HepG2 (cell line): ENCODE results near the gene KIR3DL3. TPM values are rescaled to one million over a fixed set of nuclear protein-coding genes. Genes with fewer than 3 reads are reported as not detected.

Source experiments
- ATF7 ChIP-seq, 2 experiments: fragments of 450-650 bp in 1 of 2; sonication (generic) in 1 of 2; formaldehyde crosslinking in 1 of 2; IDR thresholded peaks; 2 replicates each; pipeline versions ENCODE4 v1.4.0 to v1.6.1; 2016 to 2020; ENCODE audit warnings: antibody characterized with exemption in 1 of 2, mild to moderate bottlenecking in 1 of 2, missing genetic modification reagents in 1 of 2
- BRCA1 ChIP-seq: sonication (generic); formaldehyde crosslinking; IDR thresholded peaks from 2 replicates; pipeline ENCODE4 v1.4.0; 2020; ENCODE audit warnings: missing genetic modification reagents
- CEBPG ChIP-seq: IDR thresholded peaks from 2 replicates; pipeline ENCODE4 v1.6.1; 2016
- CHD2 ChIP-seq: IDR thresholded peaks from 2 replicates; pipeline ENCODE4 v1.6.1; 2011; ENCODE audit warnings: low read depth, low read length, improper control_type of control experiment
- E2F2 ChIP-seq: sonication (generic); formaldehyde crosslinking; IDR thresholded peaks from 2 replicates; pipeline ENCODE4 v1.4.0; 2020; ENCODE audit warnings: missing genetic modification reagents, borderline replicate concordance
- HDAC6 ChIP-seq: fragments of 200-600 bp; sonication (generic); IDR thresholded peaks from 2 replicates; pipeline ENCODE4 v1.7.0; 2017; ENCODE audit warnings: mild to moderate bottlenecking, antibody characterized with exemption, low read length, low read depth
- HNRNPH1 ChIP-seq: fragments of 200-400 bp; formaldehyde crosslinking; optimal IDR thresholded peaks from 2 replicates; pipeline ENCODE3; 2017; ENCODE audit warnings: mild to moderate bottlenecking, low read depth, low read length
- HNRNPUL1 ChIP-seq: fragments of 200-400 bp; formaldehyde crosslinking; IDR thresholded peaks from 2 replicates; pipeline ENCODE4 v1.6.1; 2017; ENCODE audit warnings: low read depth, mild to moderate bottlenecking, low read length, moderate library complexity
- IKZF5 ChIP-seq: IDR thresholded peaks from 2 replicates; pipeline ENCODE4 v1.6.1; 2018; ENCODE audit warnings: missing genetic modification reagents, mild to moderate bottlenecking, missing compliant biosample characterization
- ISX ChIP-seq: sonication (generic); formaldehyde crosslinking; conservative IDR thresholded peaks from 2 replicates; pipeline ENCODE4 v1.5.0; 2020; ENCODE audit warnings: missing genetic modification reagents
- KDM3A ChIP-seq: IDR thresholded peaks from 2 replicates; pipeline ENCODE4 v1.6.1; 2018; ENCODE audit warnings: low read depth, missing compliant biosample characterization
- KLF15 ChIP-seq: sonication (generic); formaldehyde crosslinking; IDR thresholded peaks from 2 replicates; pipeline ENCODE4 v1.8.1; 2023; ENCODE audit warnings: borderline replicate concordance, mild to moderate bottlenecking, inconsistent platforms, missing genetic modification reagents, mixed read lengths
- MTA3 ChIP-seq: sonication (generic); formaldehyde crosslinking; IDR thresholded peaks from 2 replicates; pipeline ENCODE4 v1.4.0; 2020; ENCODE audit warnings: missing genetic modification reagents
- NR1H2 ChIP-seq: sonication (generic); formaldehyde crosslinking; IDR thresholded peaks from 2 replicates; pipeline ENCODE4 v1.8.1; 2022; ENCODE audit warnings: low read depth, missing genetic modification reagents, borderline replicate concordance
- RFXANK ChIP-seq: IDR thresholded peaks from 2 replicates; pipeline ENCODE4 v1.6.1; 2016
- SP140L ChIP-seq: sonication (generic); formaldehyde crosslinking; IDR thresholded peaks from 2 replicates; pipeline ENCODE4 v1.4.0; 2020; ENCODE audit warnings: missing genetic modification reagents, borderline replicate concordance
- TGIF2 ChIP-seq: IDR thresholded peaks from 2 replicates; pipeline ENCODE4 v1.6.1; 2016; ENCODE audit warnings: control low read depth, missing compliant biosample characterization
- ZBTB25 ChIP-seq: IDR thresholded peaks from 2 replicates; pipeline ENCODE4 v1.6.1; 2018; ENCODE audit warnings: missing genetic modification reagents
- ZBTB42 ChIP-seq: sonication (generic); formaldehyde crosslinking; IDR thresholded peaks from 2 replicates; pipeline ENCODE4 v1.5.0; 2020; ENCODE audit warnings: mild to moderate bottlenecking, missing genetic modification reagents
- ZBTB46 ChIP-seq: sonication (generic); formaldehyde crosslinking; IDR thresholded peaks from 2 replicates; pipeline ENCODE4 v1.4.0; 2020; ENCODE audit warnings: mild to moderate bottlenecking, missing genetic modification reagents, borderline replicate concordance
- ZFY ChIP-seq: sonication (generic); formaldehyde crosslinking; IDR thresholded peaks from 2 replicates; pipeline ENCODE4 v1.4.0; 2020; ENCODE audit warnings: missing genetic modification reagents
- ZNF143 ChIP-seq: sonication (generic); formaldehyde crosslinking; IDR thresholded peaks from 2 replicates; pipeline ENCODE4 v1.4.0; 2020; ENCODE audit warnings: missing genetic modification reagents
- ZNF329 ChIP-seq: sonication (generic); formaldehyde crosslinking; IDR thresholded peaks from 2 replicates; pipeline ENCODE4 v1.9.0; 2021; ENCODE audit warnings: low read depth, mild to moderate bottlenecking, missing genetic modification reagents
- ZNF703 ChIP-seq: sonication (generic); formaldehyde crosslinking; IDR thresholded peaks from 2 replicates; pipeline ENCODE4 v1.5.1; 2020; ENCODE audit warnings: missing genetic modification reagents, mild to moderate bottlenecking, moderate library complexity, borderline replicate concordance
- ZNF749 ChIP-seq: sonication (generic); formaldehyde crosslinking; IDR thresholded peaks from 2 replicates; pipeline ENCODE4 v1.8.0; 2022; ENCODE audit warnings: mild to moderate bottlenecking, missing genetic modification reagents, moderate library complexity, borderline replicate concordance
- ZNF773 ChIP-seq: sonication (generic); formaldehyde crosslinking; IDR thresholded peaks from 2 replicates; pipeline ENCODE4 v1.4.0; 2020; ENCODE audit warnings: missing genetic modification reagents, borderline replicate concordance
- ZNF781 ChIP-seq: sonication (generic); formaldehyde crosslinking; IDR thresholded peaks from 2 replicates; pipeline ENCODE4 v1.5.1; 2020; ENCODE audit warnings: borderline replicate concordance, mild to moderate bottlenecking, missing genetic modification reagents; ENCODE audit errors: not compliant biosample characterization
- ZSCAN22 ChIP-seq: sonication (generic); formaldehyde crosslinking; IDR thresholded peaks from 2 replicates; pipeline ENCODE4 v1.4.0; 2020; ENCODE audit warnings: mild to moderate bottlenecking, missing genetic modification reagents
- polyA plus RNA-seq, 8 experiments: library from polyadenylated mRNA; depleted of rRNA in 3 of 8; stranded (reverse) in 7 of 8; unstranded in 1 of 8; fragments of >200 nt; fragmentation: Illumina TruSeq in 4 of 8; extraction: Trizol in 4 of 8; gene quantifications; 2 replicates each; pipeline versions ENCODE4 v1.2.1 to v1.2.3, GENCODE V29; 2011 to 2016; ENCODE audit warnings: low read depth in 4 of 8, missing spikeins in 1 of 8, mixed read lengths in 1 of 8; ENCODE audit not compliant: insufficient read depth in 1 of 8
- total RNA-seq, 5 experiments: library from RNA; depleted of rRNA; stranded (reverse); fragments of >200 nt; fragmentation: Illumina TruSeq; extraction: Trizol; gene quantifications; 2 replicates each; pipeline ENCODE4 v1.2.3, GENCODE V29; 2016; ENCODE audit warnings: low read depth in 1 of 5

KIR3DL3 gene
- total and polyA plus RNA-seq, 2 of the 13 experiments (the other 11 are each of a cell fraction or from before 2014, with no cell fraction given) = not detected

GRCh38 chr19:54684527-54684926 is 39.7 kb upstream of the KIR3DL3 start (continued):
- no peak for TF ChIP-seq E2F2 (CRISPR knock-in tag)
- TF ChIP-seq MTA3 (CRISPR knock-in tag) = no peak
- TF ChIP-seq ZNF773 (CRISPR knock-in tag) = no peak
- no peak; the same call in 1 of the 2 replicates for TF ChIP-seq KDM3A (CRISPR knock-in tag)
- TF ChIP-seq ZBTB46 (CRISPR knock-in tag) = no peak
- TF ChIP-seq NR1H2 (CRISPR knock-in tag) = no peak
- no peak for TF ChIP-seq ZNF329 (CRISPR knock-in tag)
- TF ChIP-seq CEBPG = peak; percentile 17; the same call in 1 of the 2 replicates
- peak; percentile 47; the same call in 1 of the 2 replicates for TF ChIP-seq KLF15 (CRISPR knock-in tag)
- TF ChIP-seq ZNF781 (CRISPR knock-in tag) = peak; percentile 63
- TF ChIP-seq ZSCAN22 = no peak
- peak; percentile 75; the same call in 1 of the 2 replicates for TF ChIP-seq ZBTB25
- TF ChIP-seq HNRNPUL1 = no peak
- peak; percentile 94; the same call in 1 of the 2 replicates for TF ChIP-seq SP140L (CRISPR knock-in tag)
- no peak for TF ChIP-seq HNRNPH1
- TF ChIP-seq HDAC6 = no peak
- TF ChIP-seq ISX (CRISPR knock-in tag) = peak; percentile 87; the same call in 1 of the 2 replicates
- no peak for TF ChIP-seq CHD2
- TF ChIP-seq RFXANK (CRISPR knock-in tag) = peak; percentile 62; the same call in 1 of the 2 replicates
- TF ChIP-seq ZNF143 (CRISPR knock-in tag) = no peak
- TF ChIP-seq BRCA1 (CRISPR knock-in tag) = peak; percentile 83; the same call in 1 of the 2 replicates
- TF ChIP-seq ZBTB42 = no peak
- no peak for TF ChIP-seq ZNF749
- TF ChIP-seq IKZF5 (CRISPR knock-in tag) = peak; percentile 80; the same call in 1 of the 2 replicates
- peak; percentile 85 for TF ChIP-seq TGIF2 (CRISPR knock-in tag)
- no peak for TF ChIP-seq ATF7 (IDR thresholded peaks at IDR 0.05)
- TF ChIP-seq ATF7 (CRISPR knock-in tag; IDR thresholded peaks at IDR 0.05) = no peak
- TF ChIP-seq ZNF703 (CRISPR knock-in tag) = no peak
- no peak for TF ChIP-seq ZFY (CRISPR knock-in tag)
